HepG2 (cell line): ENCODE data around the gene SMARCAD1. TPM values are rescaled to one million over a fixed set of nuclear protein-coding genes. Genes with fewer than 3 reads are reported as not detected.

ENCODE experiments used
- ADNP ChIP-seq: sonication (generic); formaldehyde crosslinking; IDR thresholded peaks from 2 replicates; pipeline ENCODE4 v1.4.0; 2020; ENCODE audit warnings: missing genetic modification reagents
- BRCA1 ChIP-seq: sonication (generic); formaldehyde crosslinking; IDR thresholded peaks from 2 replicates; pipeline ENCODE4 v1.4.0; 2020; ENCODE audit warnings: missing genetic modification reagents
- CEBPZ ChIP-seq: IDR thresholded peaks from 2 replicates; pipeline ENCODE4 v1.6.1; 2012; ENCODE audit warnings: low read length, improper control_type of control experiment
- CREM ChIP-seq, 2 experiments: sonication (generic) in 1 of 2; formaldehyde crosslinking in 1 of 2; IDR thresholded peaks; 2 replicates each; pipeline versions ENCODE4 v1.4.0 to v1.6.1; 2016 to 2020; ENCODE audit warnings: antibody characterized with exemption in 1 of 2, mild to moderate bottlenecking in 1 of 2, missing genetic modification reagents in 1 of 2
- DMAP1 ChIP-seq: IDR thresholded peaks from 2 replicates; pipeline ENCODE4 v1.6.1; 2016
- JUN ChIP-seq: sonication (generic); formaldehyde crosslinking; IDR thresholded peaks from 2 replicates; pipeline ENCODE4 v1.4.0; 2020; ENCODE audit warnings: mild to moderate bottlenecking, missing genetic modification reagents
- MYPOP ChIP-seq: sonication (generic); formaldehyde crosslinking; IDR thresholded peaks from 2 replicates; pipeline ENCODE4 v1.8.1; 2023; ENCODE audit warnings: mild to moderate bottlenecking, moderate library complexity, missing genetic modification reagents
- NFIB ChIP-seq: sonication (generic); formaldehyde crosslinking; IDR thresholded peaks from 2 replicates; pipeline ENCODE4 v1.9.0; 2021; ENCODE audit warnings: missing genetic modification reagents, mild to moderate bottlenecking, borderline replicate concordance
- POLR2A ChIP-seq, 2 experiments: IDR thresholded peaks; 2 replicates each; pipeline ENCODE4 v1.6.1; 2011; ENCODE audit warnings: low read depth in 2 of 2, low read length in 2 of 2, mild to moderate bottlenecking in 1 of 2, moderate library complexity in 1 of 2; ENCODE audit not compliant: insufficient read depth in 1 of 2
- PRMT3 ChIP-seq: sonication (generic); formaldehyde crosslinking; IDR thresholded peaks from 2 replicates; pipeline ENCODE4 v1.8.1; 2022; ENCODE audit warnings: low read depth, mild to moderate bottlenecking, moderate library complexity, missing genetic modification reagents, borderline replicate concordance
- STAT6 ChIP-seq: sonication (generic); formaldehyde crosslinking; IDR thresholded peaks from 2 replicates; pipeline ENCODE4 v1.4.0; 2020; ENCODE audit warnings: missing genetic modification reagents, mild to moderate bottlenecking, borderline replicate concordance
- ZFP1 ChIP-seq: IDR thresholded peaks from 2 replicates; pipeline ENCODE4 v1.6.1; 2016
- ZNF12 ChIP-seq: sonication (generic); formaldehyde crosslinking; IDR thresholded peaks from 2 replicates; pipeline ENCODE4 v1.5.0; 2020; ENCODE audit warnings: missing genetic modification reagents
- ZNF275 ChIP-seq: sonication (generic); formaldehyde crosslinking; IDR thresholded peaks from 2 replicates; pipeline ENCODE4 v1.8.0; 2022; ENCODE audit warnings: missing genetic modification reagents, mild to moderate bottlenecking, inconsistent platforms, borderline replicate concordance
- ZNF772 ChIP-seq: sonication (generic); formaldehyde crosslinking; IDR thresholded peaks from 2 replicates; pipeline ENCODE4 v1.5.0; 2020; ENCODE audit warnings: mild to moderate bottlenecking, missing genetic modification reagents
- ZNF790 ChIP-seq: sonication (generic); formaldehyde crosslinking; IDR thresholded peaks from 2 replicates; pipeline ENCODE4 v1.8.0; 2022; ENCODE audit warnings: missing genetic modification reagents, mild to moderate bottlenecking, borderline replicate concordance
- ZUFSP ChIP-seq: sonication (generic); formaldehyde crosslinking; IDR thresholded peaks from 2 replicates; pipeline ENCODE4 v1.9.0; 2021; ENCODE audit warnings: missing genetic modification reagents, mild to moderate bottlenecking, borderline replicate concordance
- polyA plus RNA-seq, 8 experiments: library from polyadenylated mRNA; depleted of rRNA in 3 of 8; stranded (reverse) in 7 of 8; unstranded in 1 of 8; fragments of >200 nt; fragmentation: Illumina TruSeq in 4 of 8; extraction: Trizol in 4 of 8; gene quantifications; 2 replicates each; pipeline versions ENCODE4 v1.2.1 to v1.2.3, GENCODE V29; 2011 to 2016; ENCODE audit warnings: low read depth in 4 of 8, missing spikeins in 1 of 8, mixed read lengths in 1 of 8; ENCODE audit not compliant: insufficient read depth in 1 of 8
- total RNA-seq, 5 experiments: library from RNA; depleted of rRNA; stranded (reverse); fragments of >200 nt; fragmentation: Illumina TruSeq; extraction: Trizol; gene quantifications; 2 replicates each; pipeline ENCODE4 v1.2.3, GENCODE V29; 2016; ENCODE audit warnings: low read depth in 1 of 5

Gene SMARCAD1
- total and polyA plus RNA-seq, 2 of the 13 experiments (the other 11 are each of a cell fraction or from before 2014, with no cell fraction given), result 18.2 to 35.9 TPM

- TF ChIP-seq ZUFSP (CRISPR knock-in tag), result no peak
- no peak; the same call in 1 of the 2 replicates for TF ChIP-seq ZNF275 (CRISPR knock-in tag)
- no peak for TF ChIP-seq PRMT3
- TF ChIP-seq STAT6 (CRISPR knock-in tag), result no peak
- TF ChIP-seq ZNF790 (CRISPR knock-in tag), result peak; percentile 57; the same call in 1 of the 2 replicates
- TF ChIP-seq ZNF12 (CRISPR knock-in tag), result no peak; the same call in 1 of the 2 replicates
- peak; percentile 95 for TF ChIP-seq DMAP1
- TF ChIP-seq MYPOP (CRISPR knock-in tag), result peak; percentile 76; the same call in 1 of the 2 replicates
- 0 out of 2 replicates have a peak, but pooled peaks have one; percentile 58 for TF ChIP-seq JUN (CRISPR knock-in tag)
- TF ChIP-seq BRCA1 (CRISPR knock-in tag), result no peak
- no peak for TF ChIP-seq NFIB (CRISPR knock-in tag)
- no peak for TF ChIP-seq ADNP
- TF ChIP-seq ZFP1 (CRISPR knock-in tag), result no peak
- TF ChIP-seq CEBPZ, result no peak
- TF ChIP-seq POLR2A (IDR thresholded peaks at IDR 0.05; ENCODE audit: insufficient read depth in 1 of 2, low read depth in 2 of 2, low read length in 2 of 2), result peak; percentile 70 to 88
- peak; percentile 79 for TF ChIP-seq ZNF772
- TF ChIP-seq CREM (IDR thresholded peaks at IDR 0.05), result peak; percentile 97
- peak; percentile 66 for TF ChIP-seq CREM (CRISPR knock-in tag; IDR thresholded peaks at IDR 0.05)
Observed at GRCh38 chr4:94207469-94208224, at the start of gene SMARCAD1 (continued).
